IPS-NIHi7 (cell line): ENCODE data around the gene CUL3.

Source experiments
- DNase-seq: peaks from one replicate; pipeline ENCODE4 v3.0.0; 2012; ENCODE audit warnings: mixed read lengths; ENCODE audit errors: extremely low spot score

The CUL3 gene

GRCh38 chr2:224427471-224427870 lies 157.7 kb downstream of the CUL3 start:
- no peak for DNase-seq

- no peak for DNase-seq
Measured at GRCh38 chr2:224426656-224427055, 158.5 kb downstream of the CUL3 start.

GRCh38 chr2:224421065-224421464 lies 164.1 kb downstream of the CUL3 start:
- DNase-seq = no peak
